Astrocyte of the spinal cord (primary cell): ENCODE measurements around the gene MYO1E.

ENCODE experiments used
- DNase-seq: peaks from one replicate; pipeline ENCODE4 v3.0.0; 2011; ENCODE audit warnings: low read depth, low spot score
- H3K4me3 ChIP-seq: 2 replicates; pipeline ENCODE4 v1.5.1; 2011; ENCODE audit warnings: low read depth, mild to moderate bottlenecking, low read length, moderate library complexity
- in situ Hi-C: cut with HindIII; loops from 2 replicates; pipeline ENCODE4 v1.10.0; 2017; ENCODE audit warnings: low sequenced_read_pairs
- TF ChIP-seq, protein P1 (sequence below): IDR thresholded peaks from 2 replicates; pipeline ENCODE4 v1.5.1; 2012; ENCODE audit warnings: low read depth, mild to moderate bottlenecking, low read length, inconsistent platforms

Gene MYO1E

DNA sequence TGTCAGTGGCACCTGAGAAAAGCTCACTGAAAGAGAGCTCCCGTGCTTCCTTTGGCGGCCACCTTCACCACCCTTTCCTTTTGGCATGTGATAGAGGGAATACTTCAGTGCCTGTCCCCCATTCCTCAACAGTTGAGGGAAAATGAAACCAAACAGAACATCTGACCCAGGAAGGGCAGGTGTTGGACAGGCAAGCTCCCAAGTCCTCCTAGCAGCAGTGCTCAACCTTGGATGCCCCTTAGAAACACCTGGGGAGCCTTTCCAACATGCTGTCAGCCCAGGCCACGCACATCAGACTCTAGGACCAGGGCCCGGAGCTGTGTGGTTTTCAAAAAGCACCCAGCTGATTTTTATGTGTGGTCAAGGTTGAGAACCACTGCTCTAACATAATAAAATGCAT, 143.7 kb downstream of the MYO1E start:
- DNase-seq, result no peak
- TF ChIP-seq, protein P1, sequence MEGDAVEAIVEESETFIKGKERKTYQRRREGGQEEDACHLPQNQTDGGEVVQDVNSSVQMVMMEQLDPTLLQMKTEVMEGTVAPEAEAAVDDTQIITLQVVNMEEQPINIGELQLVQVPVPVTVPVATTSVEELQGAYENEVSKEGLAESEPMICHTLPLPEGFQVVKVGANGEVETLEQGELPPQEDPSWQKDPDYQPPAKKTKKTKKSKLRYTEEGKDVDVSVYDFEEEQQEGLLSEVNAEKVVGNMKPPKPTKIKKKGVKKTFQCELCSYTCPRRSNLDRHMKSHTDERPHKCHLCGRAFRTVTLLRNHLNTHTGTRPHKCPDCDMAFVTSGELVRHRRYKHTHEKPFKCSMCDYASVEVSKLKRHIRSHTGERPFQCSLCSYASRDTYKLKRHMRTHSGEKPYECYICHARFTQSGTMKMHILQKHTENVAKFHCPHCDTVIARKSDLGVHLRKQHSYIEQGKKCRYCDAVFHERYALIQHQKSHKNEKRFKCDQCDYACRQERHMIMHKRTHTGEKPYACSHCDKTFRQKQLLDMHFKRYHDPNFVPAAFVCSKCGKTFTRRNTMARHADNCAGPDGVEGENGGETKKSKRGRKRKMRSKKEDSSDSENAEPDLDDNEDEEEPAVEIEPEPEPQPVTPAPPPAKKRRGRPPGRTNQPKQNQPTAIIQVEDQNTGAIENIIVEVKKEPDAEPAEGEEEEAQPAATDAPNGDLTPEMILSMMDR, result no peak

DNA sequence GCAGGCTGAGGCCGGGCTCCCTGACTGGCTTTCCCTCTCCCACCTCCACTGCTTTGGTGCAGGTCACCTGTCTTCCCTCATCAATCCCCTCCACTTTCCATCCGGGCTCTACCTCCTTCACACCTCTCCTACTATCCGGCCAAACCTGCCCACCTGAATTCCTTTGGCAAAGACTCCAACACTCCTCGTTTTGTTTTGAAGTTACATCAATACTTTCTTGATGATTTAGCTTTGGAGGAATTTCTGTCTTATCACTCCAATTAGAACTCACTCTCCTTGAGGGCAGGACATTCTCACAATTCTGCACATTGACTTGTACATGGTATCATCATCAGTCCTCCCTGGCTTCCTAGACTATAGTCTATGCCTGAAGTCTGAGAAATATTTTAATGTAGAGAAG, 145.7 kb downstream of the MYO1E start:
- H3K4me3 ChIP-seq, result no peak overlapping the region
- DNase-seq, result no peak
- in situ Hi-C loops, result no loop called here
- TF ChIP-seq, protein P1, result no peak

More for the DNA sequence above, 143.7 kb downstream of the MYO1E start:
- in situ Hi-C loops, result no loop called here
- no peak overlapping the region for H3K4me3 ChIP-seq

DNA sequence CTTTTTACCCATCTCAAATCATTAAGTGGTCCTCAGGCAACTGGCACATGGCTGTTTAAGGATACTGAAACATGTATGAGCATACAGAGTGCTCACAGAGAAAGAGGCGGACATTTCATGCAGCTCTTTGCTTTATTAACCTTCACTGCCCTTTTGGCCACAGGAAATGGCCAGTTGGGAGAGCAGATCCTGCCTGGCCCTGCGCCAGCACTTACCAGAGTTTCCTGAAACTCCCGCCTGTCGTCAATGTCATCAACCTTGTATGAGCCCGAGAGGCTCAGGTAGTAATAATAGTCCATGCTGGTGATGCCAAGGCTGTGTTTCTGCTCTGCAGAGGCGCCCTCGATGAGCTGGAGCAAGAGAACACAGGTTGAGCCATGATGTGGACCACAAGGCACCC, 148.2 kb downstream of the MYO1E start:
- H3K4me3 ChIP-seq, result no peak overlapping the region
- TF ChIP-seq, protein P1, result no peak
- in situ Hi-C loops, result no loop called here
- no peak for DNase-seq

DNA sequence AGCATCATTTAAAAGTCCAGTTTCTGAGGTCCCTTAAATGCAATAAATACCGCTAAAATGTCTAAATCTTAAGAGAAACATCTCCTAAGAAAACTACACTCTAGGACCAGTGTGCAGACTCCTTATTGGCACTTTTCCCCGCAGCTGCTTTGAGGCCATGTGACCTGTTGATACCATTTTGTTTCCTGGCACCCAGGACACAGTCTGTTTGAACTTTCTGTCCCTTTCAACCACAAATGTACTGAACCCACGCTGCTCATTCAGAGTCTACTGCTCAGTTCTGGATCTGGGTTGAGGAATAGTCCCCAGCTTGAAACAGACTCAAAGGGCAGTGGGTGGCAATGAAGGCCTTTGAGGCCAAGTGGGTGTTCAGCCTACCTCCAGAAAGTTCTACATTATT, 148.9 kb downstream of the MYO1E start:
- in situ Hi-C loops, result no loop called here
- TF ChIP-seq, protein P1, result no peak
- peak; percentile 22 for DNase-seq
- no peak overlapping the region for H3K4me3 ChIP-seq

DNA sequence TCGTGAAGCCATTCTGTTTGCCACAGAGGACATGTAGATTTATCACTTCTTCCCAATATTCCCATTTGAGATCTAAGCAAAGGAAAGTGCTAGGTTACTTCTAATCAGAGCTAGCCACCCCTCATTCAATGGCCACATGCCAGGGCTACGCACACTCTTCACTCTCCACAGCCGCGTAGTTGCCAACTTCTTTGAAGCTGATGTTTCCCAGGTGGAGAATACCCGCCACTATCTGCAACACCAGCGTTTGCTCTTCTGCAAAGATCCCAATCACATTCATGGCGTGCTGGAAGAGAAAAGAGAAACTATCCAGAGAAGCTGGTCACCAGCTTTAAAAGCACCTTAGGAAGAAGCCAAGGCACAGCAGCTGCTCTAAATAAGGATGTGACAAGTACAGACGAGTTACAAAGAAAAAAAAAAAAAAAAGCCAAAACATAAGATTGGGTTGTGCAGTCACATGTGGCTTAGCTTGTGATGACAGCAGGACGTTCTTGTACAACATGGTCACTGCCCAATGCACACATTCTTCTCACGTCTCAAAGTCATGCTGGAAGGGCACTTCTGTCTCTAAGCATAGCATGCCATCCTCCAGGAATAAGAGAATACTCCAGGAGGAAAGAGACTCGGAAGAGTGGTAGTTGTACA, 149.6 kb downstream of the MYO1E start:
- DNase-seq, result no peak
- H3K4me3 ChIP-seq, result no peak overlapping the region
- in situ Hi-C loops, result no loop called here
- TF ChIP-seq, protein P1, result no peak

DNA sequence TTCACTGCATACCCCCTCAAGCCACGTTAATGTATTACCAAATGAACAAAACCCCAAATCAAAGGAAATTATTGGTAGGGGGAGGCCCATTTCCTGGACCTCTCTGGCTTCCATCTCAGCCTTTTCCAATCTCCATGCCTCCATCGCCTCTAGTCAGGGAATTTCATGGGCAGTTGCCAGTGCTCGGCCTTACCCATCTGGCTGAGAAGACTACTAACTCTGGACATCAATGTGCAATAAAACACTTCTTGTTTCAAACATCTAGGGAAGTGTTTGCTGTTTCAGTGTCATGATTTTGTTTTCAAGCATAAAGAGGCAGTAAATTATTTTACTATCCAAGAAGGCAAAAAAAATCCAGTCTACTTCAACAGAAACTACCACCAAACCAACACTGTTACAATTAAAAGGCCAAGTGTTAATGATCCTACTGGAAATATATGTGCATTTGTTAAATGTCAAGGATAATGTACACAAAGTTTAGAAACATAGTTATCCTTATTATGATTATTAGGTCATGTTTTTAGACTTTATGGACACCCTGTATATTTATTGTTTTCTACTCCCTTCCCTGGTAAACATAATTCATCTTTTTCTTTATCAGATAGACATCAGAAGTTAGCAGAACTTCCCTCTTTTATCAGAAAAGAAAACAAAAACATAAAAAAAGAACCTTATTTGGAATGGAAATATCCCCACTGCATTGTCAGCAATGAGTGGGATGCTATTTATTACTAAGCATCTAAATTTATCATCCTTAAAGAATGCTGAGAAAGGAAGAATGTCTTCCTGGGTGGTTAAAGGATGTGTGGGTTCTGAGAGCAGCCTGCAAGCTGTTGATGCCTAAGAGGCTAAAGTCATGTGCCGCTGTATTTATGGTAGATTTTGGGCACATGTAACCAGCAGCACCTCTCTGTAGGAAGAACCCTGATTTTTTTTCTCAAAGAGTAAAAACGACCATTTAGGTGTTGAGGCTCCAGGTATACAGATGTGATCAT, 150.9 kb downstream of the MYO1E start:
- no peak overlapping the region for H3K4me3 ChIP-seq
- TF ChIP-seq, protein P1, result no peak
- in situ Hi-C loops, result no loop called here
- DNase-seq, result peak; percentile 77
